Tibial nerve (tissue), 4 donors: ENCODE measurements around the gene BRIP1. TPM values are rescaled to one million over a fixed set of nuclear protein-coding genes. Genes with fewer than 3 reads are reported as not detected.

Experiments
- DNase-seq, 2 donors: peaks; one replicate each; pipeline ENCODE4 v3.0.0-alpha.2; 2019; ENCODE audit warnings: low spot score in 2 of 2
- H3K27ac ChIP-seq, 4 donors: fragments of 200-600 bp; sonication (generic) in 3 of 4; one replicate each; pipeline ENCODE4 v1.5.1; 2017 to 2019; ENCODE audit warnings: mild to moderate bottlenecking in 1 of 4
- H3K27me3 ChIP-seq, 2 donors: fragments of 200-600 bp; sonication (generic) in 1 of 2; one replicate each; pipeline versions ENCODE4 v1.5.1 to v1.6.0; 2017 to 2019
- H3K36me3 ChIP-seq, 3 donors: fragments of 200-600 bp; sonication (generic); one replicate each; pipeline ENCODE4 v1.5.1; 2018 to 2019
- H3K4me1 ChIP-seq, 4 donors: fragments of 200-600 bp; sonication (generic) in 3 of 4; one replicate each; pipeline ENCODE4 v1.5.1; 2017 to 2019
- H3K4me3 ChIP-seq, 4 donors: fragments of 200-600 bp; sonication (generic) in 3 of 4; one replicate each; pipeline ENCODE4 v1.5.1; 2017 to 2019; ENCODE audit warnings: mild to moderate bottlenecking in 1 of 4, moderate library complexity in 1 of 4
- H3K9me3 ChIP-seq, 4 donors: fragments of 200-600 bp; sonication (generic) in 3 of 4; one replicate each; pipeline ENCODE4 v1.5.1; 2017 to 2019
- EP300 ChIP-seq, 2 donors: sonication (generic); formaldehyde crosslinking; IDR thresholded peaks; one replicate each; pipeline ENCODE4 v1.6.1; 2017; ENCODE audit warnings: antibody characterized with exemption in 2 of 2, mild to moderate bottlenecking in 1 of 2
- POLR2A ChIP-seq, 2 donors: fragments of 450-650 bp; IDR thresholded peaks; one replicate each; pipeline ENCODE4 v1.6.1; 2017; ENCODE audit warnings: antibody characterized with exemption in 2 of 2, mild to moderate bottlenecking in 2 of 2, moderate library complexity in 2 of 2
- WGBS, 2 donors: methylation state at CpG; one replicate each; pipeline ENCODE4 v1.1.5; 2018; 5-methylcytosine and 5-hydroxymethylcytosine counted together
- total RNA-seq, 4 donors: library from RNA; depleted of rRNA; stranded (reverse); fragments of >200 nt; gene quantifications; one replicate each; pipeline ENCODE4 v1.1.0, GENCODE V29; 2016
- TF ChIP-seq, protein P1 (sequence below), 5 experiments: fragments of 200-600 bp in 3 of 5; fragments of 450-650 bp in 2 of 5; sonication (generic) in 3 of 5; IDR thresholded peaks; one replicate each; pipeline ENCODE4 v1.5.1; 2016 to 2019; ENCODE audit warnings: antibody characterized with exemption in 5 of 5, mild to moderate bottlenecking in 3 of 5, moderate library complexity in 2 of 5

Gene BRIP1
- total RNA-seq, 4 donors from 2014 or later = 0.42 to 3.9 (median 0.89) TPM

DNA sequence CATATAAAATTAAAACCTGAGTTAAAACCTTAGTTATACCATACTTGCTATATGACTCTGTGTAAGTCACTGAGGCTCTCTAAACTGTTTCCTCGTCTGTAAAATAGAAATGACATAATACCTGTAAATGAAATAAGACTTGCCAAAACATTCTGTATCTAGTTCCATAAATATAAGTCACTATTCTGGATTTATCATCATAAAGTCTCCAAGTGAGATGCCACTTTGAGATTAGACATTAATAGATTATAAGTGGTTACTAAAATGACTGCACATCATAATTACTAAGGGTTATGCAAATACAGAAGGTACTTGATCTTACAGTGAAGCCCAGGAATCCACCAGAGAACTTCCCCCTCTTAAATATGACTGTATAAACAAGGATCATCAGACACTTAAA is 12.0 kb upstream of the BRIP1 start:
- Histone ChIP-seq H3K36me3 (peaks cover 0 to 79% (median 0%) of the 10 kb centered on the region in 3 donors), H3K4me1 (no peaks in the 10 kb centered on the region), H3K4me3 (no peak overlapping the region), H3K27ac (no peak overlapping the region), H3K27me3 (no peaks in the 10 kb centered on the region), H3K9me3 (no peaks in the 10 kb centered on the region)
- 82 to 91% methylated on average over 1 of the region's 1 CpG for WGBS, 2 donors
- no peak for DNase-seq
- TF ChIP-seq, protein P1, sequence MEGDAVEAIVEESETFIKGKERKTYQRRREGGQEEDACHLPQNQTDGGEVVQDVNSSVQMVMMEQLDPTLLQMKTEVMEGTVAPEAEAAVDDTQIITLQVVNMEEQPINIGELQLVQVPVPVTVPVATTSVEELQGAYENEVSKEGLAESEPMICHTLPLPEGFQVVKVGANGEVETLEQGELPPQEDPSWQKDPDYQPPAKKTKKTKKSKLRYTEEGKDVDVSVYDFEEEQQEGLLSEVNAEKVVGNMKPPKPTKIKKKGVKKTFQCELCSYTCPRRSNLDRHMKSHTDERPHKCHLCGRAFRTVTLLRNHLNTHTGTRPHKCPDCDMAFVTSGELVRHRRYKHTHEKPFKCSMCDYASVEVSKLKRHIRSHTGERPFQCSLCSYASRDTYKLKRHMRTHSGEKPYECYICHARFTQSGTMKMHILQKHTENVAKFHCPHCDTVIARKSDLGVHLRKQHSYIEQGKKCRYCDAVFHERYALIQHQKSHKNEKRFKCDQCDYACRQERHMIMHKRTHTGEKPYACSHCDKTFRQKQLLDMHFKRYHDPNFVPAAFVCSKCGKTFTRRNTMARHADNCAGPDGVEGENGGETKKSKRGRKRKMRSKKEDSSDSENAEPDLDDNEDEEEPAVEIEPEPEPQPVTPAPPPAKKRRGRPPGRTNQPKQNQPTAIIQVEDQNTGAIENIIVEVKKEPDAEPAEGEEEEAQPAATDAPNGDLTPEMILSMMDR (IDR thresholded peaks at IDR 0.05) = no peak
- TF ChIP-seq EP300 (IDR thresholded peaks at IDR 0.05) = no peak
- no peak for TF ChIP-seq POLR2A (IDR thresholded peaks at IDR 0.05)

DNA sequence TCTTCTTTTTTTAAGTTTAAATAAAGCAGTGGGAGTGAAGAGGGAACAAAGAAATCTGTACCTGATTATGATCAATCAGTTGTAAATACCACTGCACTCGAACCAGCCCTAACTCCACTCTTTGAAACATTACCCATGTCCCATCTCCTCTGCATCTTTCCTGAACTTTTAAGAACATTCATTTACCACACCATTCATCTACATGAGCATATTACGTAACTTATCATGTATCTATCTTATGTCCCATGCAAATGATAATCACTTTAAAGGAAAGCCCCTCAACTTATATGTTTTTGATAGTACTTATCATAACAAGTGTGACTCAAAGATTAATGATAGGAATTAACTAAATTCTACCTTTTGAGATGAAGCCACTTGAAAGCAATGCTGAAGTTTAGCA is 10.7 kb upstream of the BRIP1 start:
- H3K4me1 ChIP-seq = no peaks in the 10 kb centered on the region
- 82 to 85% methylated on average over 2 of the region's 2 CpGs for WGBS, 2 donors
- H3K27me3 ChIP-seq = no peaks in the 10 kb centered on the region
- TF ChIP-seq EP300 (IDR thresholded peaks at IDR 0.05) (no peak), POLR2A (IDR thresholded peaks at IDR 0.05) (no peak)
- TF ChIP-seq, protein P1 (IDR thresholded peaks at IDR 0.05) = no peak
- H3K27ac ChIP-seq = no peak overlapping the region
- H3K9me3 ChIP-seq = no peaks in the 10 kb centered on the region
- no peak for DNase-seq
- H3K4me3 ChIP-seq = no peak overlapping the region
- peaks cover 0 to 80% (median 0%) of the 10 kb centered on the region in 3 donors for H3K36me3 ChIP-seq

DNA sequence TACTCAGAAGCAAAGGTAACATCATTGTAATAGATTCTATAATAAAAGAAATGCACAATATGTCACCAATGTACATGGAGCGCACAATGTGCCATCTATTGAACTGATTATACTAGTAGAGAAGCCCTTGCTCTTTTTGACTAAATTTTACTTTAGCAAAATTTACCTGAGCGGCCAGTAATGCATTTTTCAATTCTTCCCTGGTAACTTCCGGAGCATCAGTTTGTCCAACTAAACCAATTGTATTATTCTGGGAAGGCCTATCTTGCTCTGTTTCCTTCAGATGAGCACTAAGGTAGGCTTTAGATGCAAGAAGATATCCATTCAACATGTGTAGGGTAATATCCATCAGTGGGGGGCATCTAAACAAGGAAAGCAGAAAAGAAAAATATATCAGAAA is 8.8 kb upstream of the BRIP1 start:
- H3K9me3 ChIP-seq = no peaks in the 10 kb centered on the region
- H3K27ac ChIP-seq = no peak overlapping the region
- peaks cover 0 to 70% (median 0%) of the 10 kb centered on the region in 3 donors for H3K36me3 ChIP-seq
- H3K4me3 ChIP-seq = no peak overlapping the region
- H3K4me1 ChIP-seq = no peaks in the 10 kb centered on the region
- DNase-seq = no peak
- 94 to 95% methylated on average over 3 of the region's 3 CpGs for WGBS, 2 donors
- H3K27me3 ChIP-seq = no peaks in the 10 kb centered on the region
- TF ChIP-seq POLR2A (IDR thresholded peaks at IDR 0.05) = no peak
- no peak for TF ChIP-seq EP300 (IDR thresholded peaks at IDR 0.05)
- TF ChIP-seq, protein P1 (IDR thresholded peaks at IDR 0.05) = no peak

DNA sequence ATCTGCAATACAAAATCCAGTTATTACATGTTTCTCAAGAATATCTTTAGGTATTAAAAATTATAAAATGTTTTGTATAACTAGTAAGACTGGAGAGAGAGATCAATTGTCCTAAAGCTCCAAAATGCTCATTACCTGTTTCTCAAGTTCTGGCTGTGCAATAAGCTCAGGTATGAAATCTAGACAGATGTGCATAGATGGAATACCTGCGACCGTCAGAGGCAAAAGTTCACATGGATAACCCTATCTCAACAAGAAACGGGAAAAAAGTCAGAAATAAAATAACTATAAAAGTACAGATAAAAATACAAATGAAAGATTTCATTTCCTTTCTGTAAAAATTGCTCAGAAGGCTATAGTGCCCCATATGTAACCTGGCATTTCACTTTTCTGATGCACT is 5.8 kb upstream of the BRIP1 start:
- WGBS, 2 donors = 94 to 96% methylated on average over 3 of the region's 3 CpGs
- H3K27me3 ChIP-seq = no peaks in the 10 kb centered on the region
- H3K36me3 ChIP-seq = peaks cover 0 to 45% (median 0%) of the 10 kb centered on the region in 3 donors
- H3K9me3 ChIP-seq = no peaks in the 10 kb centered on the region
- H3K4me3 ChIP-seq = no peak overlapping the region
- H3K4me1 ChIP-seq = peaks cover 0 to 2% (median 0%) of the 10 kb centered on the region in 4 donors
- no peak overlapping the region for H3K27ac ChIP-seq
- DNase-seq = no peak
- TF ChIP-seq POLR2A (IDR thresholded peaks at IDR 0.05) = no peak

DNA sequence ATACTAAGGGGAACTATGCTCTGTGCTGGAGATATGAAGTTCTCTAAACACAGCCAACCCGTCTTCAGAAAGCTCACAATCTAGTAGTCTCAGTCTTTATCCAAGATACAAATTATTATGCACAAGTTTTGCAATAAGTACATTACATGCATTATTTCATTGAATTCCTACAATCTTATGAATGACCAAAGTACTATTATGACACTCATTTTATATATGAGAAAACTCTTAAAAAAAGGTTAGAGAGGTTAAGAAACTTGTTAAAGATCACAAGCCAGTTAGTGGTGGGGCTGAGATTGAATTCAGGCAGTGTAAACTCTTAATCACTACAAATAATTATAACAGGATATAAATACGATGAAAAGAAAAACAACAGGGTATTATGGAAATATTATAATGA is 4.7 kb upstream of the BRIP1 start:
- DNase-seq = no peak
- H3K9me3 ChIP-seq = no peaks in the 10 kb centered on the region
- TF ChIP-seq POLR2A (IDR thresholded peaks at IDR 0.05) (no peak), EP300 (IDR thresholded peaks at IDR 0.05) (no peak)
- TF ChIP-seq, protein P1 (IDR thresholded peaks at IDR 0.05) = no peak
- H3K36me3 ChIP-seq = peaks cover 0 to 39% (median 0%) of the 10 kb centered on the region in 3 donors
- peaks cover 0 to 6% (median 0%) of the 10 kb centered on the region in 4 donors for H3K4me1 ChIP-seq
- H3K27me3 ChIP-seq = no peaks in the 10 kb centered on the region
- WGBS, 2 donors = 85 to 90% methylated on average over 2 of the region's 2 CpGs
- H3K27ac ChIP-seq = no peak overlapping the region
- no peak overlapping the region for H3K4me3 ChIP-seq

DNA sequence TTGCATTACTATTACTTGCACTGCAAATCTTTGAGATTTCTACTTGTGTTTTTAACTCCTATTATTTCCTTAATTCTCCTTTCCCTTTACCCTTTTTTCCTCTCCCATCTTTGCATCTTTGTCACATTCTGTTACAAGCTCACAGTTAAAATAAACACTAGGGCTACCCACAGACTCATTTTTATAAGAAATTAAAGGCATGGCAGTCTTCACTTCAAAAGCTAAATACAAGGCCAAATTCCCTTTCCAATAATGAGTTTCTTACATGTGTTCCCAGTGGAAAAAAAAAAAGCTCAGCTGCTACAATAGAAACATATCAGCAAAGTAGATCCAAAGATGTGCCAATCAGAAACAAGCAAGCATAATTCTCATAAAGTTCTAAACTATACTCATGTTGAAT is 3.7 kb upstream of the BRIP1 start:
- no peak overlapping the region for H3K27ac ChIP-seq
- peaks cover 0 to 36% (median 0%) of the 10 kb centered on the region in 3 donors for H3K36me3 ChIP-seq
- H3K9me3 ChIP-seq = no peaks in the 10 kb centered on the region
- no peaks in the 10 kb centered on the region for H3K27me3 ChIP-seq
- no peak for TF ChIP-seq EP300 (IDR thresholded peaks at IDR 0.05)
- TF ChIP-seq, protein P1 (IDR thresholded peaks at IDR 0.05) = no peak
- no peak for TF ChIP-seq POLR2A (IDR thresholded peaks at IDR 0.05)
- DNase-seq = no peak
- peaks cover 0 to 11% (median 0%) of the 10 kb centered on the region in 4 donors for H3K4me1 ChIP-seq
- H3K4me3 ChIP-seq = no peak overlapping the region
